HG02981 (cell line): Measurements from ENCODE around the gene PLCL2.

ENCODE experiments used
- ATAC-seq: cut with Tn5 transposase; IDR thresholded peaks from one replicate; pipeline ENCODE4 v1.9.1; 2021; ENCODE audit warnings: mild to moderate bottlenecking, moderate library complexity; ENCODE audit not compliant: unreplicated experiment

The PLCL2 gene

GRCh38 chr3:16912400-16913263 is 27.9 kb downstream of the PLCL2 start:
- peak; percentile 95 for ATAC-seq

GRCh38 chr3:16913264-16913580 is 28.5 kb downstream of the PLCL2 start:
- no peak for ATAC-seq

GRCh38 chr3:16916840-16917239 is 32.1 kb downstream of the PLCL2 start:
- no peak for ATAC-seq

GRCh38 chr3:16917256-16917935 is 32.6 kb downstream of the PLCL2 start:
- ATAC-seq: no peak

GRCh38 chr3:16917980-16918682 is 33.4 kb downstream of the PLCL2 start:
- ATAC-seq: no peak

- no peak for ATAC-seq
These were observed 33.9 kb downstream of the PLCL2 start for GRCh38 chr3:16918683-16919025.

- ATAC-seq: no peak
These were observed 38.4 kb downstream of the PLCL2 start for GRCh38 chr3:16923112-16923511.

- no peak for ATAC-seq
These were observed 42.7 kb downstream of the PLCL2 start for GRCh38 chr3:16927485-16927884.

- peak; percentile 46 for ATAC-seq
These were observed 43.8 kb downstream of the PLCL2 start for GRCh38 chr3:16928386-16929132.

- no peak for ATAC-seq
These were observed 44.6 kb downstream of the PLCL2 start for GRCh38 chr3:16929311-16929710.

- ATAC-seq: no peak
These were observed 48.1 kb downstream of the PLCL2 start for GRCh38 chr3:16932877-16933276.

GRCh38 chr3:16935781-16936180 is 51.0 kb downstream of the PLCL2 start:
- no peak for ATAC-seq

- no peak for ATAC-seq
These were observed 51.5 kb downstream of the PLCL2 start for GRCh38 chr3:16936233-16936632.

GRCh38 chr3:16936676-16937230 is 52.0 kb downstream of the PLCL2 start:
- no peak for ATAC-seq

GRCh38 chr3:16937326-16937845 is 52.6 kb downstream of the PLCL2 start:
- no peak for ATAC-seq

- ATAC-seq: no peak
These were observed 56.3 kb downstream of the PLCL2 start for GRCh38 chr3:16940769-16941700.

GRCh38 chr3:16942955-16943354 is 58.2 kb downstream of the PLCL2 start:
- no peak for ATAC-seq

- no peak for ATAC-seq
These were observed 59.1 kb downstream of the PLCL2 start for GRCh38 chr3:16943857-16944256.

- ATAC-seq: no peak
These were observed 59.6 kb downstream of the PLCL2 start for GRCh38 chr3:16944356-16944755.

- no peak for ATAC-seq
These were observed 60.6 kb downstream of the PLCL2 start for GRCh38 chr3:16945330-16945729.
